ENCODE measurements around the gene PLEK.

DNA sequence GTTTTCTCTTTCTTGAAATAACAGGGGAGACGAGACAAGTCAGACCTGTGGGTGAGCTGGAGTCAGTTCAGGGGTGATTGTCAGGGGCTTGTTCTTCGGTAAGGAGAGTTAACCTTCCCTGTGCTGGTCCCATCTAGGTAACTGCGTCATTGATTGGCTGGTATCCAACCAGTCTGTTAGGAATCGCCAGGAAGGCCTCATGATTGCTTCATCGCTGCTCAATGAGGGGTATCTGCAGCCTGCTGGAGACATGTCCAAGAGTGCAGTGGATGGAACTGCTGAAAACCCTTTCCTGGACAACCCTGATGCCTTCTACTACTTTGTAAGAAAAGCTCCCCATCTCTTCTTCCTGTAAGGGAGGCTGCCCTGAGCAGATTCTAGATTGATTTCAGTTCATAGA is 21.3 kb downstream of the PLEK start:
- no peak for TF ChIP-seq ZNF274 (IDR thresholded peaks at IDR 0.05; ENCODE audit: low read depth, low read length)
- no peak for TF ChIP-seq SUZ12 (IDR thresholded peaks at IDR 0.05; ENCODE audit: extremely low read depth, insufficient read depth, insufficient read length)

Data from NT2/D1 (cell line).